Activated B cell treated with CpG ODN at 0.5 μM for 24 hours (primary cell): ENCODE results near the gene MYO1E. TPM values are rescaled to one million over a fixed set of nuclear protein-coding genes. Genes with fewer than 3 reads are reported as not detected.

Experiments used
- ATAC-seq: fragments of 200-7000 bp; cut with Tn5 transposase; one replicate; pipeline ENCODE4 v1.10.0; 2021; ENCODE audit warnings: low read depth, mild to moderate bottlenecking, moderate library complexity
- CTCF ChIA-PET: fragments of 350-600 bp; sonication (Branson Sonifier 250); formaldehyde crosslinking; loops from one replicate; lab custom pipeline; 2021; ENCODE audit warnings: antibody characterized with exemption; lab: Charles Lee
- POLR2A ChIA-PET: fragments of 350-600 bp; sonication (Branson Sonifier 250); formaldehyde crosslinking; loops from one replicate; lab custom pipeline; 2021; ENCODE audit warnings: antibody characterized with exemption; lab: Charles Lee
- DNase-seq: peaks from one replicate; pipeline ENCODE4 v3.0.0; 2022
- H3K27ac Mint-ChIP-seq: one replicate; pipeline ENCODE4 v1.8.0; 2020; ENCODE audit warnings: mixed read lengths
- H3K27me3 Mint-ChIP-seq: one replicate; pipeline ENCODE4 v1.8.0; 2021; ENCODE audit warnings: mixed read lengths
- H3K36me3 Mint-ChIP-seq: one replicate; pipeline ENCODE4 v1.8.0; 2021; ENCODE audit warnings: low read depth, mixed read lengths
- H3K4me1 Mint-ChIP-seq: one replicate; pipeline ENCODE4 v1.8.0; 2021; ENCODE audit warnings: mixed read lengths
- H3K4me3 Mint-ChIP-seq: one replicate; pipeline ENCODE4 v1.8.0; 2020; ENCODE audit warnings: mild to moderate bottlenecking, mixed read lengths
- H3K9me3 Mint-ChIP-seq: one replicate; pipeline ENCODE4 v1.8.0; 2020; ENCODE audit warnings: mixed read lengths
- intact Hi-C: fragments of 100-400 bp; cut with micrococcal nuclease; formaldehyde crosslinking; loops from one replicate; pipeline ENCODE4 v1.15.1; 2024
- total RNA-seq: library from RNA; stranded (reverse); gene quantifications from 2 replicates; pipeline ENCODE4 v1.2.3, GENCODE V29; 2022
- TF ChIP-seq, protein P1 (sequence below): fragments of 200-600 bp; IDR thresholded peaks from one replicate; pipeline ENCODE4 v1.8.0; 2022; ENCODE audit warnings: antibody characterized with exemption, mild to moderate bottlenecking

Gene MYO1E
- total RNA-seq, 1 donor from 2014 or later, result 186 TPM

DNA sequence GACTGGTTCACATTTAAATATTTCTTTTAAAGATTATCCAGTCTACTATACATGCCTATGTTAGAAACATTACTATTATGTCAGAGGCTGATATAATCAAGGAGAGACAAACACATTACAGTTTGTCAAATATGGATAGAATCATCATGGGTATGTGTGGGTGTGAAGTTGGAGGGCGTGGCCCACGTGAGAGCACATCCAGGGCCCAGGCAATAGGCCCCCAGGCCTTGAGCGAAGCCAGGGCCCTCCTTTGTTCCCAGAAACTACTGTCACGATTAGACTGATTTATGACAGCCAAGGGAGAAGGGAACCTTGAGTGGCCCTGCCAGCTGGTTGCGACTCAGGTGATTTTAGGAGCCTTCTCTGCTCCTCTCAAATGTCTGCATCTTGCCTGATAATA is 193.0 kb downstream of the MYO1E start:
- DNase-seq, result no peak
- Mint-ChIP-seq H3K4me3 (no peak overlapping the region), H3K9me3 (peaks cover 8% of the 10 kb centered on the region), H3K36me3 (peaks cover 87% of the 10 kb centered on the region), H3K4me1 (peaks cover 15% of the 10 kb centered on the region), H3K27ac (no peak overlapping the region), H3K27me3 (no peaks in the 10 kb centered on the region)
- no peak for ATAC-seq
- TF ChIP-seq, protein P1, sequence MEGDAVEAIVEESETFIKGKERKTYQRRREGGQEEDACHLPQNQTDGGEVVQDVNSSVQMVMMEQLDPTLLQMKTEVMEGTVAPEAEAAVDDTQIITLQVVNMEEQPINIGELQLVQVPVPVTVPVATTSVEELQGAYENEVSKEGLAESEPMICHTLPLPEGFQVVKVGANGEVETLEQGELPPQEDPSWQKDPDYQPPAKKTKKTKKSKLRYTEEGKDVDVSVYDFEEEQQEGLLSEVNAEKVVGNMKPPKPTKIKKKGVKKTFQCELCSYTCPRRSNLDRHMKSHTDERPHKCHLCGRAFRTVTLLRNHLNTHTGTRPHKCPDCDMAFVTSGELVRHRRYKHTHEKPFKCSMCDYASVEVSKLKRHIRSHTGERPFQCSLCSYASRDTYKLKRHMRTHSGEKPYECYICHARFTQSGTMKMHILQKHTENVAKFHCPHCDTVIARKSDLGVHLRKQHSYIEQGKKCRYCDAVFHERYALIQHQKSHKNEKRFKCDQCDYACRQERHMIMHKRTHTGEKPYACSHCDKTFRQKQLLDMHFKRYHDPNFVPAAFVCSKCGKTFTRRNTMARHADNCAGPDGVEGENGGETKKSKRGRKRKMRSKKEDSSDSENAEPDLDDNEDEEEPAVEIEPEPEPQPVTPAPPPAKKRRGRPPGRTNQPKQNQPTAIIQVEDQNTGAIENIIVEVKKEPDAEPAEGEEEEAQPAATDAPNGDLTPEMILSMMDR, result no peak
- intact Hi-C loops, result loop anchor here (5.0 to 10.0 kb wide), 2 partner anchors 58 to 195 kb away; partner anchors contain the start of gene MYO1E
- CTCF ChIA-PET, result no interaction called here
- POLR2A ChIA-PET, result interaction anchor here (0.7 kb wide), 1 partner anchor 348 kb away, joined by 3 read pairs; no protein-coding TSS in a partner anchor

GRCh38 chr15:59178151-59178695 is 194.4 kb downstream of the MYO1E start:
- ATAC-seq (no peak), DNase-seq (no peak)
- peaks cover 8% of the 10 kb centered on the region for H3K9me3 Mint-ChIP-seq
- CTCF ChIA-PET, result interaction anchor here (0.9 kb wide), 1 partner anchor 352 kb away, joined by 3 read pairs; no protein-coding TSS in a partner anchor
- H3K4me1 Mint-ChIP-seq, result peaks cover 15% of the 10 kb centered on the region
- POLR2A ChIA-PET, result no interaction called here
- no peak overlapping the region for H3K4me3 Mint-ChIP-seq
- H3K27ac Mint-ChIP-seq, result no peak overlapping the region
- no peaks in the 10 kb centered on the region for H3K27me3 Mint-ChIP-seq
- H3K36me3 Mint-ChIP-seq, result peaks cover 87% of the 10 kb centered on the region
- intact Hi-C loops, result loop anchor here (5.0 to 10.0 kb wide), 2 partner anchors 59 to 197 kb away; partner anchors contain the start of gene MYO1E
- TF ChIP-seq, protein P1, result no peak

GRCh38 chr15:59177317-59177660 is 195.4 kb downstream of the MYO1E start:
- CTCF ChIA-PET, result interaction anchor here (0.9 kb wide), 1 partner anchor 353 kb away, joined by 3 read pairs; no protein-coding TSS in a partner anchor
- peaks cover 87% of the 10 kb centered on the region for H3K36me3 Mint-ChIP-seq
- peak overlapping the region; percentile 22 for H3K27ac Mint-ChIP-seq
- no peaks in the 10 kb centered on the region for H3K27me3 Mint-ChIP-seq
- no peak for ATAC-seq
- TF ChIP-seq, protein P1, result no peak
- H3K9me3 Mint-ChIP-seq, result peaks cover 8% of the 10 kb centered on the region
- POLR2A ChIA-PET, result no interaction called here
- no peak for DNase-seq
- no peak overlapping the region for H3K4me3 Mint-ChIP-seq
- intact Hi-C loops, result loop anchor here (5.0 to 10.0 kb wide), 2 partner anchors 60 to 198 kb away; partner anchors contain the start of gene MYO1E
- H3K4me1 Mint-ChIP-seq, result peaks cover 15% of the 10 kb centered on the region

DNA sequence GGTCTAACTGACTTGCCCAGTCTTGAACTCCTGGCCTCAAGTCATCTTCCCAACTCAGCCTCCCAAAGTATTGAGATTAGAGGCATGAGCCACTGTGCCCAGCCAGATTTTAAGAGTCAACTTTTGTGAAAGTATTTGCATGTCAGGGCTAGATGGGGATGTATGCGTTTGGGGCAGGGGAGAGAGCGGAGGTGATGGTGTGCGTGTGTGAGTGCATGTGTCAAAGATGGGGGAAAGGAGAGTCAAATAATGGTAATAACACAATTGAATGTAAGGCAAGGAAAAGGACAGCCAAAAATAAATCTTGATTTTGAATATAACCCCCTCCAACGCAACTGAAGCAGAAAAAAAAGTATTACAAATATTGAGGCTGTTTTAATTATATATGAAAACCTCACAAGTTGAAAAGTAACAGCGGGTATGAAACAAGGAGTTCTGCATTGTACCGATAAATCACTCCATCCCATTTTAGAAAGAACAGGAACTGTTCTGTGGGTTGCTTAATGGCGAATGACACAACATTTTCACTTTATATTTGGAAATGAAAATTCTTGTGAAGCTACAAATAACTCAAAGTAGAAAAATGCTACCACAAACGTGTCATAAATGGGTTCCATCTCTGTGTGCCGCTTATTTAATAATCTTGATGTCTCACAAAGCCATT is 195.9 kb downstream of the MYO1E start:
- H3K27me3 Mint-ChIP-seq, result no peaks in the 10 kb centered on the region
- DNase-seq, result no peak
- H3K4me3 Mint-ChIP-seq, result no peak overlapping the region
- H3K36me3 Mint-ChIP-seq, result peaks cover 88% of the 10 kb centered on the region
- no peak for ATAC-seq
- H3K9me3 Mint-ChIP-seq, result peaks cover 8% of the 10 kb centered on the region
- peaks cover 15% of the 10 kb centered on the region for H3K4me1 Mint-ChIP-seq
- H3K27ac Mint-ChIP-seq, result peak overlapping the region; percentile 22
- ChIA-PET POLR2A (interaction anchor here (0.7 kb wide), 1 partner anchor 230 kb away, joined by 10 read pairs; no protein-coding TSS in a partner anchor), CTCF (no interaction called here)
- TF ChIP-seq, protein P1, result no peak
- intact Hi-C loops, result loop anchor here (5.0 to 10.0 kb wide), 2 partner anchors 61 to 198 kb away; partner anchors contain the start of gene MYO1E
